HEK293 (cell line): ENCODE measurements around the gene SLC2A6.

Source experiments
- SP2 ChIP-seq: fragments of 450-650 bp; formaldehyde crosslinking; IDR thresholded peaks from 2 replicates; pipeline ENCODE4 v1.5.1; 2016; ENCODE audit warnings: missing biosample characterization, missing genetic modification characterization
- ZNF221 ChIP-seq: fragments of 450-650 bp; formaldehyde crosslinking; IDR thresholded peaks from 2 replicates; pipeline ENCODE4 v1.5.1; 2017; ENCODE audit warnings: missing biosample characterization, missing genetic modification characterization, borderline replicate concordance
- TF ChIP-seq, protein P1 (sequence below): fragments of 450-650 bp; formaldehyde crosslinking; IDR thresholded peaks from 2 replicates; pipeline ENCODE4 v1.5.1; 2016; ENCODE audit warnings: missing biosample characterization, missing genetic modification characterization

DNA sequence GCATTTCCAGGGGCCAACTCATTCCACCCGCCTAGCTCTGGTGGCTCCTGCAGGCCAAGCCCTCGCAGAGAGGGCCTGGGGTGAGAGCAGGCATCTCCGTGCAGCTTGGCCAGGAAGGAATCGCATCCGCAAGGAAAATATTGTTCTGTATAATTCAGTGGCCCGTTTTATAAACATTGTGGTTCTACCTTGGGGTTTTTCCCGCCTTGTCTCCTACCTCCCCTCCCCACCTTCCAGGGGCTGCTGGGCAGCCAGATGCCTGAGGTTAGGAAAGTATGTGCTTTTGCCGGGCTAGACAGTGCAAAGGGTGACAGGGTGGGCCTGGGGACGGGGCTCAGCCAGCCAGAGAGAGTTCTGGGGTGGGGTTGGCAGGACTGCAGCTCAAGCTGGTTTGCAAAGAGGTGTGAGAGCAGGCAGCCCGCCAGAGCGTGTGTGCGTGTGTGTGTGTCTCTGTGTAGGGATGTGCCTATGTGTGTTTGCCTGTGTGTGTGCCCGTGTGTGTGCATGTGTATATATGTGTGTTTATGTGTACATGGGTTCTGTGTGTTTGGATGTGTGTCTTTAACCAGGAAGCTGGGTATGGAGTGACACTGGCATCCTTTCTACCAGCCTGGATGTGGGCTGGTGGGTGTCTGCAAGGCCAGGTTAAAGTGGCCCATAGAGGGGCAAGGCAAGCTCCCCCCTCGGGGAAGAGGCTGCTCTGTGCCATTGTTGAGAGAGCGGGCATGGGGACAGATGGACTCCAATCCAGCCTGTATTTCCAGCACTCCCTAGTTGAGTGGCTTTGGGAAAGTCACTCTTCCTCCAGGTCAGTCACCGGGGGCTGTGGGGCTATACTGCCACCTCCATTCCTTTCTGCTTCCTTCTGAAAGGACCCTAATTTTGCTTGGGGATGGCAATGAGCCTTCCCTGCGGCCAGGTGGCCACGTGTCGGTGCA, 10.6 kb upstream of the SLC2A6 start:
- TF ChIP-seq SP2 (tag by site-specific recombination) (no peak), ZNF221 (no peak)
- TF ChIP-seq, protein P1, sequence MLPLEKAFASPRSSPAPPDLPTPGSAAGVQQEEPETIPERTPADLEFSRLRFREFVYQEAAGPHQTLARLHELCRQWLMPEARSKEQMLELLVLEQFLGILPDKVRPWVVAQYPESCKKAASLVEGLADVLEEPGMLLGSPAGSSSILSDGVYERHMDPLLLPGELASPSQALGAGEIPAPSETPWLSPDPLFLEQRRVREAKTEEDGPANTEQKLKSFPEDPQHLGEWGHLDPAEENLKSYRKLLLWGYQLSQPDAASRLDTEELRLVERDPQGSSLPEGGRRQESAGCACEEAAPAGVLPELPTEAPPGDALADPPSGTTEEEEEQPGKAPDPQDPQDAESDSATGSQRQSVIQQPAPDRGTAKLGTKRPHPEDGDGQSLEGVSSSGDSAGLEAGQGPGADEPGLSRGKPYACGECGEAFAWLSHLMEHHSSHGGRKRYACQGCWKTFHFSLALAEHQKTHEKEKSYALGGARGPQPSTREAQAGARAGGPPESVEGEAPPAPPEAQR (tag by site-specific recombination), result no peak
